ENCODE measurements around the gene LANCL3. TPM values are rescaled to one million over a fixed set of nuclear protein-coding genes. Genes with fewer than 3 reads are reported as not detected.
"Not testable (repeated sequence)": the region's sequence is repeated elsewhere in the genome, so short reads cannot be mapped to it uniquely, and the experiment has no call there.

Gene LANCL3
- total and polyA plus RNA-seq, 8 donors, result 0.30 to 5.3 (median 1.3) TPM

- Histone ChIP-seq H3K27ac (peak overlapping the region in 1 of 5 donors; percentile 29), H3K4me3 (no peak overlapping the region), H3K27me3 (no peaks in the 10 kb centered on the region), H3K4me1 (no peaks in the 10 kb centered on the region), H3K9me3 (no peaks in the 10 kb centered on the region), H3K36me3 (no peaks in the 10 kb centered on the region)
- no peak for DNase-seq
- TF ChIP-seq POLR2AphosphoS5 (IDR thresholded peaks at IDR 0.05), result no peak
- TF ChIP-seq POLR2A (IDR thresholded peaks at IDR 0.05), result no peak
- TF ChIP-seq CTCF (IDR thresholded peaks at IDR 0.05), result no peak
- TF ChIP-seq EP300 (IDR thresholded peaks at IDR 0.05), result no peak
- WGBS, 5 donors, result 33 to 63% (median 58%) methylated on average over 5 of the region's 5 CpGs
- intact Hi-C loops (cut with DNase I; ENCODE audit: low total_unique reads), result no loop called here
These were observed 6.6 kb downstream of the LANCL3 start for GRCh38 chrX:37578045-37578444.

- 24 to 64% (median 52%) methylated on average over 1 of the region's 1 CpG for WGBS, 5 donors
- intact Hi-C loops (cut with DNase I; ENCODE audit: low total_unique reads), result no loop called here
- Histone ChIP-seq H3K4me1 (no peaks in the 10 kb centered on the region), H3K27ac (no peak overlapping the region), H3K9me3 (no peaks in the 10 kb centered on the region), H3K4me3 (no peak overlapping the region), H3K36me3 (no peaks in the 10 kb centered on the region), H3K27me3 (no peaks in the 10 kb centered on the region)
- peak in 1 of 2 donors; percentile 8 for DNase-seq
- TF ChIP-seq POLR2AphosphoS5 (IDR thresholded peaks at IDR 0.05) (no peak), EP300 (IDR thresholded peaks at IDR 0.05) (no peak), POLR2A (IDR thresholded peaks at IDR 0.05) (no peak), CTCF (IDR thresholded peaks at IDR 0.05) (no peak)
These were observed 8.6 kb downstream of the LANCL3 start for GRCh38 chrX:37580080-37580479.

GRCh38 chrX:37587337-37587736 lies 15.9 kb downstream of the LANCL3 start:
- intact Hi-C loops (cut with DNase I; ENCODE audit: low total_unique reads); H3K4me3 ChIP-seq; DNase-seq; H3K36me3 ChIP-seq; H3K27me3 ChIP-seq; H3K4me1 ChIP-seq; H3K27ac ChIP-seq: not testable (repeated sequence)
- peaks cover 0 to 12% (median 5%) of the 10 kb centered on the region in 4 donors for H3K9me3 ChIP-seq
- WGBS, 5 donors, result 85 to 98% (median 89%) methylated on average over 2 to 11 of the region's 11 CpGs

GRCh38 chrX:37590047-37590446 lies 18.6 kb downstream of the LANCL3 start:
- TF ChIP-seq EP300 (IDR thresholded peaks at IDR 0.05) (no peak), POLR2AphosphoS5 (IDR thresholded peaks at IDR 0.05) (no peak), POLR2A (IDR thresholded peaks at IDR 0.05) (no peak), CTCF (IDR thresholded peaks at IDR 0.05) (no peak)
- no peak for DNase-seq
- no peak overlapping the region for H3K27ac ChIP-seq
- intact Hi-C loops (cut with DNase I; ENCODE audit: low total_unique reads), result no loop called here
- H3K9me3 ChIP-seq, result peaks cover 0 to 12% (median 5%) of the 10 kb centered on the region in 4 donors
- no peaks in the 10 kb centered on the region for H3K27me3 ChIP-seq
- 51 to 91% (median 66%) methylated on average over 2 of the region's 2 CpGs for WGBS, 5 donors
- no peaks in the 10 kb centered on the region for H3K36me3 ChIP-seq
- no peak overlapping the region for H3K4me3 ChIP-seq
- no peaks in the 10 kb centered on the region for H3K4me1 ChIP-seq

- intact Hi-C loops (cut with DNase I; ENCODE audit: low total_unique reads), result no loop called here
- TF ChIP-seq CTCF (IDR thresholded peaks at IDR 0.05) (no peak), POLR2A (IDR thresholded peaks at IDR 0.05) (no peak), EP300 (IDR thresholded peaks at IDR 0.05) (no peak)
- H3K9me3 ChIP-seq, result no peaks in the 10 kb centered on the region
- no peak for DNase-seq
- 47 to 57% (median 50%) methylated on average over 4 of the region's 4 CpGs for WGBS, 5 donors
- no peak overlapping the region for H3K27ac ChIP-seq
- no peaks in the 10 kb centered on the region for H3K36me3 ChIP-seq
- no peaks in the 10 kb centered on the region for H3K27me3 ChIP-seq
- no peaks in the 10 kb centered on the region for H3K4me1 ChIP-seq
- no peak overlapping the region for H3K4me3 ChIP-seq
These were observed 23.4 kb downstream of the LANCL3 start for GRCh38 chrX:37594755-37595382.

Measured in stomach (tissue), 9 donors.